DMS53 (cell line): Measurements from ENCODE around the gene CFAP61.
"Not testable (repeated sequence)": the region's sequence is repeated elsewhere in the genome, so short reads cannot be mapped to it uniquely, and the experiment has no call there.

Experiments used
- DNase-seq: peaks from one replicate; lab custom pipeline; 2025; lab: John Stamatoyannopoulos, UW

CFAP61 gene

GRCh38 chr20:20210327-20210726, 158.0 kb downstream of the CFAP61 start:
- no peak for DNase-seq

GRCh38 chr20:20210943-20211273, 158.6 kb downstream of the CFAP61 start:
- no peak for DNase-seq

- DNase-seq, result peak; percentile 24
These were observed 159.1 kb downstream of the CFAP61 start for GRCh38 chr20:20211274-20211987.

- peak; percentile 41 for DNase-seq
These were observed 159.7 kb downstream of the CFAP61 start for GRCh38 chr20:20211988-20212518.

GRCh38 chr20:20212675-20213096, 160.4 kb downstream of the CFAP61 start:
- peak; percentile 79 for DNase-seq

GRCh38 chr20:20213526-20214121, 161.3 kb downstream of the CFAP61 start:
- DNase-seq, result no peak

GRCh38 chr20:20214757-20215275, 162.5 kb downstream of the CFAP61 start:
- DNase-seq, result peak; percentile 83

GRCh38 chr20:20215976-20216727, 163.8 kb downstream of the CFAP61 start:
- peak; percentile 92 for DNase-seq

- DNase-seq, result peak; percentile 28
These were observed 164.6 kb downstream of the CFAP61 start for GRCh38 chr20:20216941-20217340.

GRCh38 chr20:20217621-20218020, 165.3 kb downstream of the CFAP61 start:
- DNase-seq, result peak; percentile 13

GRCh38 chr20:20218106-20218505, 165.8 kb downstream of the CFAP61 start:
- not testable (repeated sequence) for DNase-seq

GRCh38 chr20:20219016-20219415, 166.7 kb downstream of the CFAP61 start:
- DNase-seq, result peak; percentile 12

GRCh38 chr20:20220134-20220533, 167.8 kb downstream of the CFAP61 start:
- no peak for DNase-seq

- no peak for DNase-seq
These were observed 171.6 kb downstream of the CFAP61 start for GRCh38 chr20:20223981-20224380.

GRCh38 chr20:20224806-20225205, 172.5 kb downstream of the CFAP61 start:
- peak; percentile 61 for DNase-seq

- DNase-seq, result peak; percentile 94
These were observed 173.2 kb downstream of the CFAP61 start for GRCh38 chr20:20225325-20226043.

GRCh38 chr20:20226554-20226953, 174.2 kb downstream of the CFAP61 start:
- no peak for DNase-seq

- DNase-seq, result no peak
These were observed 174.8 kb downstream of the CFAP61 start for GRCh38 chr20:20227013-20227571.

GRCh38 chr20:20228351-20228750, 176.0 kb downstream of the CFAP61 start:
- no peak for DNase-seq

GRCh38 chr20:20229595-20229994, 177.3 kb downstream of the CFAP61 start:
- no peak for DNase-seq

- no peak for DNase-seq
These were observed 178.4 kb downstream of the CFAP61 start for GRCh38 chr20:20230741-20231140.
